DMS 273 (cell line): ENCODE data around the gene CZIB.
A peak's percentile ranks its signal among the peaks of the same experiment; 100 is the strongest.

Experiments used
- DNase-seq: peaks from one replicate; lab custom pipeline; 2025; ENCODE audit not compliant: unreplicated experiment; lab: John Stamatoyannopoulos, UW

Gene CZIB

GRCh38 chr1:53220171-53220961 lies at the start of gene CZIB:
Gene CZIB (minus strand): TSS chr1:53220634. CDS start chr1:53220575, 59 bp downstream.
- DNase-seq = peak; percentile 97

GRCh38 chr1:53270107-53270506 lies 49.7 kb upstream of the CZIB start:
- DNase-seq = no peak

- DNase-seq = no peak
Measured at GRCh38 chr1:53267761-53268160, 47.3 kb upstream of the CZIB start.

GRCh38 chr1:53266038-53266437 lies 45.6 kb upstream of the CZIB start:
- DNase-seq = peak; percentile 52

GRCh38 chr1:53265581-53265980 lies 45.1 kb upstream of the CZIB start:
- DNase-seq = no peak

- DNase-seq = no peak
Measured at GRCh38 chr1:53264048-53264447, 43.6 kb upstream of the CZIB start.

GRCh38 chr1:53262000-53262399 lies 41.6 kb upstream of the CZIB start:
- DNase-seq = no peak

GRCh38 chr1:53260631-53261247 lies 40.3 kb upstream of the CZIB start:
- no peak for DNase-seq

- DNase-seq = no peak
Measured at GRCh38 chr1:53259932-53260331, 39.5 kb upstream of the CZIB start.

GRCh38 chr1:53258216-53258615 lies 37.8 kb upstream of the CZIB start:
- no peak for DNase-seq

GRCh38 chr1:53257454-53258081 lies 37.1 kb upstream of the CZIB start:
- DNase-seq = no peak

GRCh38 chr1:53256511-53257453 lies 36.3 kb upstream of the CZIB start:
- no peak for DNase-seq

- DNase-seq = no peak
Measured at GRCh38 chr1:53255031-53255430, 34.6 kb upstream of the CZIB start.

GRCh38 chr1:53254011-53254640 lies 33.7 kb upstream of the CZIB start:
- no peak for DNase-seq

- DNase-seq = no peak
Measured at GRCh38 chr1:53250325-53250724, 29.9 kb upstream of the CZIB start.

GRCh38 chr1:53249706-53250105 lies 29.3 kb upstream of the CZIB start:
- DNase-seq = peak; percentile 83

GRCh38 chr1:53246261-53247134 lies 26.1 kb upstream of the CZIB start:
- DNase-seq = no peak

- DNase-seq = no peak
Measured at GRCh38 chr1:53244141-53244540, 23.7 kb upstream of the CZIB start.

GRCh38 chr1:53242381-53242780 lies 21.9 kb upstream of the CZIB start:
- DNase-seq = no peak

GRCh38 chr1:53241828-53242227 lies 21.4 kb upstream of the CZIB start:
- no peak for DNase-seq
